Measurements from ENCODE around the gene TMEM238L.

TMEM238L gene

GRCh38 chr17:10748531-10749181, 55.2 kb downstream of the TMEM238L start:
- no peak for DNase-seq (ENCODE audit: low read depth in 1 of 2, low spot score in 1 of 2)

DNA sequence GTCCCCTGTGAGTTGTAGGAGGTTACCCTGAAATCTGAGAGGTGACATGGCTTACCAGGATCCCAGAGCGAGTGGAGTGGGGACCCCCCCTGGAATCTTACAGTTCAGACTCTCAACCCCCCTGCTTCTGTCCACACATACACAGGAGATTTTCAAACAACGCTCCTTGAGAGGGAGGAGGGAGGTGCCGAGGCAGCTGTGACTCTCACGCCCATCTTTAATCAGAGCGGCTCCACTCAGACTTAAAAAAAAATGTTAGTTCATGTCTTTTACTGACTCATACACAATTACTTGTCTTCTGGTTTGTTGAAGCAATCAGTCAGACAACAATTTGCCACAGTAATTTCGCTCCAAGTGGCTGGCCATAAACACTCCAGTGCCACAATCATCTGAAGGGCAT, 58.7 kb downstream of the TMEM238L start:
- DNase-seq (ENCODE audit: low read depth in 1 of 2, low spot score in 1 of 2) = no peak

All from stimulated activated CD4-positive, alpha-beta T cell treated with anti-CD3 and anti-CD28 coated beads, Interleukin-15, amount 100 ng/mL, for 1 hour (primary cell).